GM18858 (cell line): ENCODE results near the gene HOXA6.

Source experiments
- ATAC-seq: cut with Tn5 transposase; IDR thresholded peaks from one replicate; pipeline ENCODE4 v1.9.1; 2021; ENCODE audit not compliant: unreplicated experiment

The HOXA6 gene

DNA sequence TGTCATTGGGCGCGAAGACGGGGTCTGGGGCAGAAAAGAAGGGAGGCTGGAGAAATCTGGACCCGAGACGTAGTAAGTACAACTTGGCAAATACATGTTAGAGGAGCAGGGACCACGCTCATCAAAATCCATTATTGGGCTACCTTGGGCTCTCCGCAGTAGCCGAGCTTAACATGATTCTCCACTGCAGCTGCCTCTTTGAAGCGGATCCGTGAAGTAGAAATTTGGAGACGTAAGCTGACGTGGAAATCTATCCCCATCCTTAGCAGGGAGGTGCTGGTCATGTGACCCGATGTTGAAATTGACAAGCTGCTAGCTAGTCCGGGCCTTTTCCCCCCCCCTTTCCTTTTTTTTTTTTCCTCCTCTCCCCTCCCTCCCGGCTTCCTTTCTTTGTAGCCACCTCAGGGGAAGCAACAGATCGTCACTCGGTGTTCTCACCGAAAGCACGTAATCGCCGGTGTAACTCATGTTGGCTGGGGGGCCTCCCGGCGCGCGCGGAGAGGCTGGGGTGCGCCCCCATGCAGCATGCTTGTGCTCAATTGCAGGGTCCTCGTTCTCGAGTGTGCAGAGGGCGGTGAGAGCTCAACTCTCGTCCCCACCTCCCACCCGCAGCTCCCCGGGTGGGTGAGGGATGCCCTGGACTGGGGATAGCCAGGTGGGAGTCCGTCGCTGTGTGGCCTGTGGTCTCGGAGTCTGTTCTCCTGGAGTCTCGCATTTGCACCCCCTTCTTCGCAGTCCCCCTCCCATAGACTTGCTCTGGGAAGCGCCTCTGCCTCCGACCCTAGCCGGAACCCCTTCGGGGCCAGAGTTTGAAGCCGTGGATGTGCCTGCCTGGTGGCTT is 37.7 kb upstream of the HOXA6 start, which contains the start of gene HOXA11:
Gene HOXA11 (minus strand): TSS at position 220 of the 841 bp plus-strand sequence. CDS start 88 bp downstream, at position 132.
- ATAC-seq: no peak

DNA sequence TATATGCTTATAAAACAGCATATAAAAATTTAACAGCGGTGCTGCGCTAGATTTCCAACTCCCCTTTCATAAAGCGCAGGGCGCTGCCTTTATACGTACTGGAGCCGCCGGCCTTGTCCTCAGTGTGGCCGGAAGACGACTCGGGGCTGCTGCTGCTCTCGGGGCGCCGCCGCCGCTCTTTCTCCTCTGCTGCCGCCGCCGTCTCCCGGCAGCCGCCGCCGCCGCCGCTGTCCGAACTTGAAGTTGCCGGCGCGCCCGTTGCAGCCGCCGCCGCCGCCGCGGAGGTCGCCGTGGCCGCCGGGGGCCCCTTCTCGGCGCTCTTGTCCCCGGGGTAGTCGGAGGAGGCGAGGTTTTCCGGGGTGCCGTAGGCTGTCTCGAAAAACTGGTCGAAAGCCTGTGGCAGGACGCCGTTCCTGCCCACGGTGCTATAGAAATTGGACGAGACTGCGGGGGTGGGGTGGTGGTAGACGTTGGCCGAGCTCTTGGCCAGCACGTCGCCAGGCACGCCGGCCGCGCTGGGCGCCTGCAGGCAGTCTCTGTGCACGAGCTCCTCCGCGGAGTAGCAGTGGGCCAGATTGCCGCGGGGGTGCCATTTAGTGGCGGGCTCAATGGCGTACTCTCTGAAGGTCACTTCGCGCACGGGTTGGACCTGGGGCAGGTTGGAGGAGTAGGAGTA is 36.9 kb upstream of the HOXA6 start:
- ATAC-seq: no peak

DNA sequence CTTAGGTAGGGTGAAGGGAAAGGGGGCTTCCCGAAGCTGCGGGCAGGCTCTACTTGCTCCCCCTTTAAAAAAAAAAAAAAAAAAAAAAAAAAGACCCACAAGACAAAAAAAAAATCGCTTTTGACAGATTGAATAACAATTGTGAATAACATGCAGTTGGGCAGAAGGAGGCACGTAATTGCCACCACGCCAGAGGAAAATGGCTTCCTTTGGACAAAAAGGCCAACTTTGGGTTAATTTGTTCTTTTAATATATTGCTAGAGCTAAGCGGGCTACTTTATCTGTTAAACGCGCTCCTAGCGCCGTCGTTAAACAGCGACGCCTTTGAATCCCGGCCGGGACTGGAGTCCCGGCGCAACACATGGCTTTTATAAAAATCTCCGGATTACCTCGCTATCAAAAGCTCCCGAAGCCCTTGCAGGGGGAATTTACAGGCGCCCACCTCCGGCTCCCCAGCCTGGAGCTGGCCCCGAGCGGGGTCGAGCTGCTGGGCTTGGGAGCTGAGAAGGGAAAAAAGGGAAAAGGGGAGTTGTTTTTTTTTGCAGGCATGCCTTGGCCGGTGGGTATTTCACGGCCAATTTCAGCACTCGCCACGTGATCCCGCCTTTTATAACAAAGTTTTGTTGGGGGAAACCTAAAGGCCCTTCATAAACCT is 36.2 kb upstream of the HOXA6 start:
- ATAC-seq: no peak

DNA sequence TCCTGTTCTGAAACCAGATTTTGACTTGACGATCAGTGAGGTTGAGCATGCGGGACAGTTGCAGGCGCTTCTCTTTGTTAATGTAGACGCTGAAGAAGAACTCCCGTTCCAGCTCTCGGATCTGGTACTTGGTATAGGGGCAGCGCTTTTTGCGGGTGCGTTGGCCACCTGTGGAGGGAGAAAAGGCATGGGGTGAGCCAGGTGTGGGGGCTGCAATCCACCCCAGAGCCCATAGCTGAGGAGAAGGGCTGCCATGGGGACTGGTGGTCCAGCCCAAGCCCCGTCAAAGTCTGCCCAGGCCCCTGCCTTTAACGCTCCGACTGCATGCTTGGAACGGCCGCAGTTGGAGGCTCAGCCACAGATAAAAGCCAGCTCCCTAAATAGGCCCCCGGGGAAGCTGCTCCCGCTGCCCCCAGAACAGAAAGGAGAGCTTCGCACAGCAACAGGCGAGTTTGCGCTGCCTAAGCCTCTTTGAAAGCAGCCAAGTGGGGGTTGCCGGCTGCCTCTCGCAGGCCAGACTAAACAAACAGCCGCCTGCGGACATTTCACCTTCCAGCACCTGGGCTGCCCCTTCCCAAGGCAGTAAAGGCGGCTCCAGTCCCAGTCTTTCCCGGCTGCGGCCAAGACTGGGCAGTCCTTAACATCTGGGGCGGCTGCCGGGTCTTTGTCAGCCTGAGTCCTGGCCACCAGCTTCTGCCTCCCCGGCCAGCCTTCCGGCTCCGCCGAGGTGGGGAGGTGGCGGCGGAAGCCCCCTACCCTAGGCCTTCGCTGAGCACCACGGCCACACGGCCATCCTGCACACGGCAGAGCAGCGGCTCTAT is 35.5 kb upstream of the HOXA6 start:
- ATAC-seq: no peak

DNA sequence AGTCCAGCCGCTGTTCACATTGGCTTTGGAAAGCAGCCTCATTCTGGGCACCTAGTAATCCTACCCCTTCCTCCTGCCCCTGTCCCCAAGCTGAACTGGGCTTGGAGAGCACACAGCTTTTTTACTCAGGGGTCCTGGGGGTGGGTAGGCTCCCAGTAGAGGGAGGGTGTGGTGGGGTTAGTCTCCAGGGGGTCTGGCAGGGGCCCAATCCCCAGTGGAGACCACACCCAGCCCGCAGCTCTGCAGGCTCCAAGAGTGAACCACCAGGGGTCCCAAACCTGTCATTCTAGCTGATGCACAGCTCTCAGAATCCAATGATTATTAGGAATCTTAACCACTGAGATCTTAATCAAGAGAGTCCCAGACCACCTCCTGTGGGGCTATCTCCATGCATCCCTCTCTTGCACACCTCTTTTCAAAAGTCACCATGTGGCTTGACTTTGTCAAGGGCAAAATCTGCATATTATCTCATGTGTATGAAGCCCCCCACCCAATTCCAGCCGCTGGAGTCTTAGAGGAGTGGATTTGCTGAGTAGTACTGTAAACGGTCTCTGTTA is 34.8 kb upstream of the HOXA6 start:
- no peak for ATAC-seq

DNA sequence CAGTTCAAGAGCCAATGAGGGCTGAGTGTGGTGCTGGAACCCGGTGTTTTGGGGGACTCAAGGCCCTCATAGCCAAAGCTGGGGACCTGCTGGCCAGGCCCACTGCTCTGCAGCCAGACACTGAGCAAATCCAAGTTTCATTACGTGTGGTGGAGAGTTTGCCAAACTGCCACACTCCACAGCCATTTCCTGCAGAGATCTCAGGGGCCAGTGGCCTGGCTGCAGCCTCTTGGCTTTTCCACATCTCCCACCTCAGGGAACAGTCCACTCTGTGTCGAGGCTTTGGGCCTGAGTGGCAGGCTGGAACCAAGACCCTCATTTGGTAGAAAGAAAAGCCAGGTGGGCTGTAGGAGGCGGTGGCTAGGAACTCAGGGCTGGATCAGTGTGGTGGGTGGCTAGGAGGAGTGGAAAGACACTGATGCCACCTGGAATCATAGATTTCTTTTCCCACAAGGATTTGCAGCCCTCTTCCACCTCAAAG is 34.3 kb upstream of the HOXA6 start:
- ATAC-seq: no peak

DNA sequence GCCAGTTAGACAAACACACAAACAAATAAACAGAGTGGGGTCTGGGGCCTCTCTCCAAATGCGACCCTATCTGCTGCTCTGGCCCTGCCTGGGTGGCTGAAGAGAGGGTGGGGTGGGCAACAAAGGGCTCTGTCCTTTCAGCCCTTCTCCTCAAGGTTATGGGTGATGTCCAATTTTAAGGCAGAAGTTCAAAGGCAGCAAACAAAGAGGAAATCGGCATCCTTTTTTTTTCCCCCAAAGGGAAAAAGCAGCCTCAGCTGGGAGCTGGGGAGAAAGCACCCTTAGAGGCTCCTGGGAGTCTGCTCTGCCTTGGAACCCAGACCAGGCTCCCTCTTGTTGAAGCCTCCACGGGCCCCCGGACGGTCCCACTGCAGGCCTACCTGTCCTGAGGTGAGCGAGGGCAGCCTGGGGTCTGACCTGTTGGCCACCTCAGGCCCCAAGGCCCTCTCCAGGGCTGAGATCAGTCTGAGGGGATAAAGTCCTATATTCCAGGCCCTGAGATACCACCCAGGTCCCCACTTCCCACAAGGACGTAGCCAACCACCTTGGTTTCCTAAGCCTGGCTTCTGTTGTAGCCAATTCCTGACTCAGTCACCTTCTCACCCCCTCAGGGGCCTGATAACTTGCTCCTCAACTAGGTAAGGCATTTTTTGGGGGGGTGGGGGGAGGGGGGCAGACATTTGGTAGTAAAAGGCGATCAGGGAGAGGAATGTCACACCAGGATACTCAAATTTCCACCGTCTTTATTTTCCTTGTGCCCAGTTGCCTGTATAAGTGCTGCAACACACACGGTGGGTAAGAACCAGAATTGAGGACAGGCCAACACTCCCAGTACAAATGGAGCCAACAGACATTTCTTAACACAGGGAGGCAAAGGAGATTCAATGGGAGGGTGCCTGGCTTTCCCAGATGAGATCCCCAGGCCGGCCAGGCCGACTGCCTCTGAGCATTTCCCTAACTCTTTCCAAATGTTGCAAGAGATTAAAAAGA is 33.2 kb upstream of the HOXA6 start:
- no peak for ATAC-seq

DNA sequence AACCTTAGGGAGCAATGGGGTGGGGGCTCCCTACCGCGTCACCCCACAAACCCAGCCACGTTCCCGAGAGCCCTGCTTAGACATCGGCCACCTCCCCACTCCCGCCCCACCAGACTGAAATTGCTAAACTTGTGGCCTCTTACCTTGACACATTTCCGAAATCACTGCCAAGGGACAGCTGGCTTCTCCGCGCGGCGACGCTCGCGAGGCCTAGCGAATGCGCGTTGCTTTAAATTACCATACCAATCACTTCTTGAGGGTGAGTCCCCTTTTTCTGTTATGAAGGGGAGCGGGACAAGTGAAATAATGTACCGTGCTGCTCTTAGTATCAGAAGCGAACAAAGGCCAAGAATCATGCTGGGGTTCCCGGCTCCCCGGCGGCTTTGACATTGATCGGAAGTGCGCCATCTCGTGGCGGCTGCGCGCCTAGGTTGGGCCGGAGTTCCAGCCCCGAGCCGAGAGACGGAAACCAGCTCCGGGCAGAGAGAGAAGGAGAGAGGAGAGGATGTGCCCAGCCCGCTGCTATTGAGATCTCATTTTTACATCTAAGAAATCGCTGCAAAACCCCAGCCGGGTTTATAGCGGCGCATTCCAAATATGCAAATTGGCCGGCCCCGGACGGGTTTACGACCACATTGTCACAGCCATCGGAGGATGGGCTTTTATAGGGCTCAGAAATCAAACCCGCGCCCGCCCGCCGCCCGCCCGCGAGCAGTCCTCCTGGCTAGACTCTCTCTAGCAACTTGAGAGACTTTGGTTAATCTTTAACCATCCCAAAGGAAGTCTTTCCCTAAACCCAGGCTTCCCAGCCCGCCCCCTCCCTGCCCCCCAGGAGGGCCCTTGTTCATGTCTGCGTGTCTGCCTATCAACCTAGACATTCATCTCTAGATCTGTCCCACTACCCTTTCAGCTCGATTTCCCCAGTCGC is 32.2 kb upstream of the HOXA6 start:
- no peak for ATAC-seq

DNA sequence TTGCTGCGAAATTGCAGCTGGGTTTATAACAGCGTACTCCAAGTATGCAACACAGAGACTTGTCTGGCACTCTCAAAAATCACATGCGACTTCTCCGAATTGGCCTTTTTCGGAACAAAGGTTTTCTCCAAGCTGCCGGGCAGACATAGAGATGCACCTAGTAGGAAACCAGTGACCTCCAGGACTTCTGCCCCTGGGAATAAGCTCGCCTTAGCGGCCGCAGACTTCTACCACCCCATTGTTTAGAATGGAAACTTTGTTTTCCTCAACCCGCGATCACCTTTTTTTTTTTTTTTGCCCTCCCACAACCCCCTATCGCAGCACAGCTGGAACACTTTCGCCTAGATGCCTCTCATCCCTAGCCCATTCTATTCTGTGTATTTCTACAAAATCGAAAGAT is 31.5 kb upstream of the HOXA6 start:
- ATAC-seq: no peak

DNA sequence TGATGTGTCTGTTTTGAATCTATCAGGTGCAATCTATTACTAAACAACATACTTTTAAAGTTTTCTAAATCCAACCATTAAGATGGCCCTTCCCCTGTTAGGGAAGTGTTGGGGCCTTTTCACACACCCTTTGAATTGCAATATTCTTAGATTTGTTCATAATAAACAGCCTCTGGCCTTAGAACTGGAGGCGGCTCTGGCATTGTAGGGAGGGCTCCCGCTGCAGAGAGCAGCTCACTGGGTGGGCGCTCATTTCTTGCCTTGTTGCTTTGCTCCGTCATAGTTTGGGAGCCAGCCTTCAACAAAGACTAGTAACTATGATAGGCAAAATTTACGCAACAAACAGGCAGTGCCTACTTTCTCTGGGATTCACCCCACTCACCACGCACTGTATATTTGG is 30.8 kb upstream of the HOXA6 start:
- ATAC-seq: no peak

DNA sequence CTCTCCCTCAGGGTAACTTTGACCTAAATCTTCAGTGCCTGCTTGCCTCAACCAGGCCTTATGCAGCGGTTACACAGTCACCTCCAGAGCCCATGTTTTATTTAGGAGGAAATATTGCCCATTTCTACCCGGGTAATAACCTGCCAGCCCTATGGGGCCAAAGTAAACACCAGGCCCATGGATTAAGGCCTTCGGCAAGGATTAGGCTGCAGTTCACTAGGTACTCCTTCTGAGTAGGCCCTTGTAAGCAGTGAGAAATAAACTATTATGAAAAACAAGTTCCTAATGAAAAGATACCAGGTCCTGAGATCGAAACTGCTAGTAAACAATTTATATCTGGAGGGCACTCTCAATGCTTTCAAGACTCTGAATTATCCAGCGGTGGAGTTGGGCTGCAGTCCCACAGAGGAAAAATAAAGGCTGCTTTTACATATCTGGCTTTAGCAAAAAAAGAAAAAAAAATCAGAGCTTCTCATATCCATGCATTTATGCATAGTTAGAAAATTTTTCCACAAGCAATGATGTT is 30.3 kb upstream of the HOXA6 start:
- ATAC-seq: no peak

DNA sequence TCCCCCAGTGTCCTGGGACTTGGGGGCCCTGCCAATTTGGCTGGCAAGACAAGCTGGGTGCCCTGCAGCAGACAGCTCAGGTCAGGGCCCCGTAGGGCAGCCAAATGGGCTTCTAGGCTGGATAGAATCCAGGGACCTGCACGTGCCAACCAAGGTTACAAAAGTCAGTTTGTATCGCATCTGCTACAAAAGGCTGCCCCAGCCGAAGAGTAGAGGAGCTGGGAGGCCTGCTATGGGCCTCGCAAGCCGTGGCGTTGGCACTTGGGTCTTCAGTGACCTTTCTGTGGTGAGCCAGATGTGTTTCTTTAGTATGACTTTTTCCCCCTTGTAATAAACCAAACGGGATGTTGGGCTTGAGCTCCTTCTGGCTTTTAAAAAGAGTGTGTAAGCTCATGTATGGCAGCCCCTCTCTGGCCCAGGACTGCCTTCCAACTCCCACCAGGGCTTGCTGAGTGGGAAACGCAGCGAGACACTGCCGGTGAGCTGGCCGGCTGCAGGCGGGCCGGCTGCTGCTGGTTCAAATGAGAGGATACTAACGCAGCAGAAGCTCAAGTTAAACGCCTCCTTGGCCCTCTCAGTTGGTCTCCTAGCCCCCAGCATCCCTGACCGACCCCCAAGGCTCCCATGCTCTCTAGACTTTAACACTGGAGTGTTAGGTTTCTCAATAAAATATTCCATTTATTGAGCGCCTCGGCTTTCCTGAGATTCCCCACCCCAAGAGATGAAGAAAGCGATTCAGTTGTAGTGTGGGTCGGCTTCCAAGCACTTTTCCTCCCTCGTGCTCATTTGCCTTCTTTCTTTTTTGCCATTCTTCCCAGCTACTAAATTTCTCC is 29.6 kb upstream of the HOXA6 start:
- no peak for ATAC-seq

DNA sequence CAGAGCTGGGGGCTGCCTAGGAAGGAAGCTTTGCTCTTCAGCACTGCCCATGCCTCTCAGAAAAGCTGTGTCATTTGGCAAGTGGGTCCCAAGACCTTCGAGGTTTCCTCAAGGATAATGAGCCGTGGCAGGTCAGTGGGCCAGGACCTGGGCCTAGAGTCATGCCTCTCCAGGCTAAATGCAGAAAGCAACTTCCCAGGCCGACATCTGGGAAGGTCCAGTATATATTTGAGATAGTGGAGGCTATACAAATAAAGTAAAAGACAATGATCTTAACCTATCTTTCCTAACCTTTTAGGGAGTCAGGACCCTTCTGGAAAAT is 28.9 kb upstream of the HOXA6 start:
- no peak for ATAC-seq

DNA sequence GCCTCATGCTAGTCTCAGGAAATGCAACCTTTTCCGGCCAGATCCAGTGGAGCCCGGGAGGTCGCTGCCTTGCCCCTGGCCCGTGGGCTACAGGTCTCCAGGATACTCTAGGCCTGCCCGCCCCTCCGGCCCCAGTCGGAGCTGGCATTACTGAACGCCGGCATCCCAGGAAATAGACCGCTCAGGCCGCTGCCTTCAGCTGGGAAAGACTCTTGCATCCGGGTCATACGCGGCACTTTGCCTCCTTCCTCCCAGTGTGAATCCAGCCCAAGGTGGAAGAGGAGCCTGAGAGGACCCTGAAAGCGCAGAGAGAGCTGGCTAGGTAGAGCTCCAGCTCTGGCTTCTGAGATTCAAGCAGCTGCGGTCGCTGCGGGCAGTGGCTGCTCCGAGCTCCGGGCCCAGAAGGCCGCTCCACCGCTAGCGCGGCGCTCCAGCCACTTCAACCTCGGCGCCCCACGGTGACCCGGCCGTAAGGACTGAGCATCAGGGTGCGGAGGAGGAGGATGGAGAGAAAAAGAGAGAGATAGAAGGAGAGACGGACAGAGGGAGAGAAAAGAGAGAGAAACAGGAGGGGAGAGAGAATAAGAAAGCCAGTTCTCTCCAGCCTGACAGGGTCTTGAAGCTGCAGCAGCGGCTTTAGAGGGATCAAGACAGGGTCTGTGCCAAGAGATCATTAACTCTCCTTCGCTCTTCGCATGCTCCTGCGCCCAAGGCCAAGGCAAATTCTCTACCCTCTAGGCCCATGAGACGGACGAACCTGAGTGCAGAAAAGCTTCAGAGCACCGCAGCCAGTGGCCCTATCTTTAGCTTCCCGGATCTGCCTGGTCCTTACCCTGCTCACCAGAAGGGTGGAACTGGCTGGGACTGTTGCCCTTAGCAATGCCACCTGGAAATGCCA is 28.3 kb upstream of the HOXA6 start:
- no peak for ATAC-seq

DNA sequence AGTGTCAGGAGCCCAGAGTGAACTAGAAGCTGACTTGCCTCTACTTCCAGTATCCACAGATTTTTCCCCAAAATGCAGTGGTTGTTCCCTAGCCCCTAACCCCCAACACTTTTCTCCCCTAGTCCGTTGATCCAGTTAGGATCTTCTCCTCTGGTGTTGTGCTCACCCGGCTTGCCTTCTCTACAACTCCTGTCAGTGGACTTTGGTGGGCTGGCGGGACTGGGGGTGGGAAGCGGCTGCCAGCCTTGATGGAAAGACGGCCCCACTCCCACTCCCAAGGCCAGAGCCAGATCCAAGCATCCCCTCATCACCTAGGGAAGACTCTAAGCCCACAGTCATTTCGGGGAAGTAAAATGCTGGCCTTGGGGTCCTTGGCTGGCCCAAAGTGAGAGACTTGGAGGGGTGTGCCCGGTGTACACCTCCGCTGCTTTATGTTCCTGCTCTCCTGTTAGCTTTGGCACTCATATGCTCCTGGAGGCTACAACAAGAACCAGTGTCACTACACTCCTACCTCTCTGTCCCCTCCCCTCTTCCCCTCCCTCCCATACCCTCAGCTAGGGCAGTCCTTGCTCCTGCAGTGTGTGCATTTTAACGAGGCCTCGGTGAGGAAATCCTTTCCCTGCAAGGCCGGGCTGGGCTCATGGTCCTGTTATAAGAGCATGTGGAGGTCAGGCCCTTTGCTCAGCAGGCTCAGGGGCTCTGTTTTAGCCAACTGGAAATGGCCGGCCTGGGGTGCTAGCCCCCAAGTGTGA is 27.5 kb upstream of the HOXA6 start:
- no peak for ATAC-seq
